GM20000 (cell line): ENCODE measurements around the gene CPN2.

Experiments used
- DNase-seq: peaks from one replicate; pipeline ENCODE4 v3.0.0; 2012; ENCODE audit warnings: low spot score
- CTCF ChIP-seq: IDR thresholded peaks from 2 replicates; pipeline ENCODE4 v1.5.1; 2012; ENCODE audit warnings: mild to moderate bottlenecking, control low read depth; ENCODE audit errors: extremely low read depth, missing control alignments

Gene CPN2

GRCh38 chr3:194365526-194365925 lies 14.4 kb upstream of the CPN2 start:
- TF ChIP-seq CTCF = no peak
- DNase-seq = no peak

DNA sequence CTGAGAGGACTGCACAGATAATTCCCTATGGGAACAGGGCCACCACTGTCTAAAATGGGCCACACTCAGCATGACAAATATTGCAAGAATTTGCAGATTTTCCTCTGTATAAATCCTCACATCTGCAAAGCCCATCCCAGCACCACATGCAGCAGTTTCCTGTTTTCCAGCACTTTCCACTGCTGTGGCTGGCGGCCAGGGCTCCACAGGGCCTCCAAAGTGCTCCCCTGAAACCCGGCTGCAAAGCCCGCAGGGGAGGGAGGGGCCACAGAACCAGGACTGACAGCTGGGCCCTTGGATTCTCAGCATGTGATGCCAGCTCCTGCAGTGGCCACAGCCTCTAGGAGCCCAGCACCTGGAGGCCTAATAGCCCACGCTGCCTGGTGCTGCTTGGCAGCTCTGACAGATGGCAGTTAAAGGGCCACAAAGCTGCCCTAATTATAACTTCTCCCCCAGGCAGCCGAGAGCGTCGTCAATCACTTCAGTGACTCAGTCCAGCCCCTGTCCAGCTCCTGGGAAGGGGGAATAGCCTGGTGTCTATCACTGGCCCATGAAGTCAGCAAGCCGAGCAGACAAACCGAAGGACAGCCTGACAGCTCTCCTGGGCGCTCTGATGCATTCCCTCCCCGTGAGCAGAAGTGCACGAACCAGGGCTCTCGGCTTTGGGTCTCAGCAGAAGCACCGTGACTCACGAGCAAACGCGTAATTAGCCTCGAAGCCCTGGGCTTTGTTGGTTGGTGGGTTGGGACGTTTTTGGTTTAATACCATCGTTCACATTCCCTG lies 13.7 kb upstream of the CPN2 start:
- no peak for DNase-seq

DNA sequence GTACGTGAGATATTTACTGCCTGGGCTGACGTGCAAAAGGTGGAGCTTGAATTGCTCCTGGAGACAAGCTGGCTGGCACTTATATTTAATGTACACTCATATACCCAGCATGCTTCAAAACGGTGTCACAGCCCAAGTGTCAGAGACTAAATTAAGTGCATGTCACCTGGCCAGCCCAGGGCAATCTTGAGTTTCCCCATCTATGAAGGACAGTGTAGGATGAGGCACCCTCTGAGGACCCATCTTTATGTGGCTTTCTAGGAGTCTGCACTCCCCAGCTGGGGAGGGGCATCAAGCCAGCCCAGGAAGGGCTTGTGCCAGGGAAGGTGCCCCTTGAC lies 13.2 kb upstream of the CPN2 start:
- DNase-seq = no peak

More for the DNA sequence above, 13.7 kb upstream of the CPN2 start:
- TF ChIP-seq CTCF = no peak

DNA sequence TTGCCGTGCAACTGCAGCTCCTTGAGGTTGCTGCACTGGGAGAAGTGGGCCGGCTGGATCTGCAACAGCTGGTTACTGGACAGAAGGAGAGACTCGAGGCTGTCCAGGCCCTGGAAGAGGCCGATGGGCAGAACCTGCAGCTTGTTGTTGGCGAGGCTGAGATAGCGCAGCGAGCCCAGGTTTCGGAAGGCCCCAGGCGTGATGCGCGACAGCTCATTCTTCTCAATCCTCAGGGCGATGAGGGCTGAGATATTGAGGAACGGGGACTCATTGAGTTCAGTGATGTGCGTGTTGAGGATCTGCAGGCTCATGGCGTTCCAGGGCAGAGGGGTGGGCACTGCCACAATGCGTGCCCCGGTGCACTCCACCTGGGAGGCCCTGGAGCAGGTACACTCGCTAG lies 9.4 kb upstream of the CPN2 start:
- TF ChIP-seq CTCF = no peak
- DNase-seq = no peak

More for the DNA sequence above, 13.2 kb upstream of the CPN2 start:
- no peak for TF ChIP-seq CTCF

DNA sequence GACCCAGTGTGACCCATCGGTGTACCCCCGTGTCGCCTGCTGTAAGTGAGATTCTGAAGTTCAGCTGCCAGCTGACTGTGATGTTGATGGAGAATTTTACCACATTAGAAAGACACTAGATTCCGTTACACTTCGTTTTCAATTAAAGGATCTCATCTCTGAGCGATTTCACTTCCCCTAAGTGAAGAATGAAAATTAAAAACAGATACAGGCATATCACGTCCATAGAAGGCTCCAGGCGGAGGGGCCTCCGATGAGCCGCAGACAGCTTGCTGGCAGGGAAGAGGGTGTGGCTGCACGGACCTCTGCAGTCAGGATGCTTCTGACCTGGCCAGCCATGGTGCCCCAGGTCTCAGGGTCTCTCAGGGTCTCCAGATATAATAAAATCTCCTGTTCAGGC lies 6.6 kb upstream of the CPN2 start:
- no peak for DNase-seq
- no peak for TF ChIP-seq CTCF

- no peak for TF ChIP-seq CTCF
- DNase-seq = no peak
Observed at GRCh38 chr3:194355379-194355778, 4.3 kb upstream of the CPN2 start.

DNA sequence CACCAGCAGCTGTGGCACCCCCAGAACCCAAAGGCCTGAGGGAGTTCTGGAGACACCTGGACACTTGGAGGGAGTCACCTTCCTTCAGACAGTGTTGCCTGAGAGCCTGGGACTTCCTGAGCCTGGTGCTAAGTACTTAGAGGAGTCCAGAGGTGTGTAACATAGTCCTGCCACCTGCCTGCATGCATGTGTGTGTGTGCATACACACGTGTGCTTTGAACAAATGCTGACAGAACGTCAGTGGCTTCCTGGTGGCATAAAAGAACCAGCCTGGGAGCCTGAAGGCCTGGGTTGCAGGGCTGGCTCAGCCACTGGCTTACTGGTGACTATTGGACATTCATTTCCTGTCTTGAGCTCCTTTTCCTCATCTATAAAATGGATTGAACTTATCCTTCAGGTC lies 3.2 kb upstream of the CPN2 start:
- DNase-seq = no peak
- TF ChIP-seq CTCF = no peak
